Measurements from ENCODE around the gene LGI1. TPM values are rescaled to one million over a fixed set of nuclear protein-coding genes. Genes with fewer than 3 reads are reported as not detected.

LGI1 gene
- total RNA-seq, 1 donor from 2014 or later = not detected

- no peak overlapping the region for H3K4me3 ChIP-seq (ENCODE audit: low read depth, low read length)
- FAIRE-seq (no peak), DNase-seq (ENCODE audit: low read depth) (no peak)
- H3K27me3 ChIP-seq (ENCODE audit: control insufficient read depth, insufficient read depth, low read length) = no peaks in the 10 kb centered on the region
- no peak for TF ChIP-seq CTCF (IDR thresholded peaks at IDR 0.05; ENCODE audit: insufficient read depth, low read length, severe bottlenecking)
- H3K36me3 ChIP-seq (ENCODE audit: control insufficient read depth, insufficient read depth, low read length) = no peaks in the 10 kb centered on the region
These were observed 16.4 kb upstream of the LGI1 start for GRCh38 chr10:93741367-93741766.

GRCh38 chr10:93742633-93743349 lies 14.9 kb upstream of the LGI1 start:
- no peaks in the 10 kb centered on the region for H3K36me3 ChIP-seq (ENCODE audit: control insufficient read depth, insufficient read depth, low read length)
- H3K27me3 ChIP-seq (ENCODE audit: control insufficient read depth, insufficient read depth, low read length) = no peaks in the 10 kb centered on the region
- no peak for FAIRE-seq
- no peak for TF ChIP-seq CTCF (IDR thresholded peaks at IDR 0.05; ENCODE audit: insufficient read depth, low read length, severe bottlenecking)
- no peak for DNase-seq (ENCODE audit: low read depth)
- H3K4me3 ChIP-seq (ENCODE audit: low read depth, low read length) = no peak overlapping the region

GRCh38 chr10:93745408-93746065 lies 12.2 kb upstream of the LGI1 start:
- no peak for FAIRE-seq
- Histone ChIP-seq H3K4me3 (ENCODE audit: low read depth, low read length) (no peak overlapping the region), H3K36me3 (ENCODE audit: control insufficient read depth, insufficient read depth, low read length) (no peaks in the 10 kb centered on the region), H3K27me3 (ENCODE audit: control insufficient read depth, insufficient read depth, low read length) (no peaks in the 10 kb centered on the region)
- no peak for DNase-seq (ENCODE audit: low read depth)
- no peak for TF ChIP-seq CTCF (IDR thresholded peaks at IDR 0.05; ENCODE audit: insufficient read depth, low read length, severe bottlenecking)

- TF ChIP-seq CTCF (IDR thresholded peaks at IDR 0.05; ENCODE audit: insufficient read depth, low read length, severe bottlenecking) = no peak
- peak; percentile 40 for FAIRE-seq
These were observed 10.9 kb upstream of the LGI1 start for GRCh38 chr10:93746844-93747284.

GRCh38 chr10:93749218-93749799 lies 8.4 kb upstream of the LGI1 start:
- TF ChIP-seq CTCF (IDR thresholded peaks at IDR 0.05; ENCODE audit: insufficient read depth, low read length, severe bottlenecking) = no peak
- no peaks in the 10 kb centered on the region for H3K36me3 ChIP-seq (ENCODE audit: control insufficient read depth, insufficient read depth, low read length)
- H3K4me3 ChIP-seq (ENCODE audit: low read depth, low read length) = no peak overlapping the region
- H3K27me3 ChIP-seq (ENCODE audit: control insufficient read depth, insufficient read depth, low read length) = no peaks in the 10 kb centered on the region
- FAIRE-seq = peak; percentile 43
- no peak for DNase-seq (ENCODE audit: low read depth)

More at GRCh38 chr10:93746844-93747284, 10.9 kb upstream of the LGI1 start:
- H3K36me3 ChIP-seq (ENCODE audit: control insufficient read depth, insufficient read depth, low read length) = no peaks in the 10 kb centered on the region
- peak; percentile 77 for DNase-seq (ENCODE audit: low read depth)
- H3K27me3 ChIP-seq (ENCODE audit: control insufficient read depth, insufficient read depth, low read length) = no peaks in the 10 kb centered on the region
- no peak overlapping the region for H3K4me3 ChIP-seq (ENCODE audit: low read depth, low read length)

All from bronchial epithelial cell (primary cell).